ENCODE measurements around the gene MRPL54.
"Not testable (repeated sequence)": the region's sequence is repeated elsewhere in the genome, so short reads cannot be mapped to it uniquely, and the experiment has no call there.

Gene MRPL54

DNA sequence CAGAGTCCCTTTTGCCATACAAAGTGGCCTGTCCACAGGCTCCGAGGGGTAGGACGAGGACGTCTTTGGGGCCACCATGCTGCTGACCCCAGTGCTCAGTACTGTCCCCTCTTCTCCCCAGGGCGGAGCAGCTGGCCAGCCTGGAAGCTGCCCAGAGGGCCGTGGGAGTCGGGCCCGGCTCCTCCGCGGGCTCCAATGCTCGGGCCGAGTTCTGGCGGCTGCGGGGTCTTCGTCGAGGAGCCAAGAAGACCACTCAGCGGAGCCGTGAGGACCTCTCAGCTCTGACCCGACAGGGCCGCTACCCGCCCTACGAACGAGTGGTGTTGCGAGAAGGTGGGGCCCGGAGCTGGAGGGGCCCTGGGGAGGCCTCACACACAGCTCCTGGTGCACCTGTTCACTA is 22.1 kb upstream of the MRPL54 start:
- DNase-seq (ENCODE audit: low read depth in 1 of 2, low spot score in 1 of 2): no peak

DNA sequence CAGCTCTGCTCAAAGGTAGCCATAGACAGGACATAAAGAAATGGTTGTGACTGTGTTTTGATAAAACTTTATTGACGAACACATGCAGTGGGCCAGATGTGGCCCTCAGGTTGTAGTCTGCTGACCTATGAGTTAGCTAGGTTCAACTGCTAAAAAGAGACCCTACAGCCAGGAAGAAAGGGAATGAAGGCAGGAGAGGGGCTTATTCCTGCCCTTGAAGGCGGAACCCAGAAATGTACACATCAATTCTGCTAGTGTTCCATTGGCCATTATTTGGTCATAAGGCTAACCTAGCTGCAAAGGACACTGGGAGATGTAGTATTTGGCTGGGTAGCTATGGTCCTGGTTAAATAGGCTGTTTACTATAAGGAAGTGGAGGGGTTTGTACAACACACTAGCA is 19.0 kb upstream of the MRPL54 start:
- no peak for DNase-seq (ENCODE audit: low read depth in 1 of 2, low spot score in 1 of 2)

DNA sequence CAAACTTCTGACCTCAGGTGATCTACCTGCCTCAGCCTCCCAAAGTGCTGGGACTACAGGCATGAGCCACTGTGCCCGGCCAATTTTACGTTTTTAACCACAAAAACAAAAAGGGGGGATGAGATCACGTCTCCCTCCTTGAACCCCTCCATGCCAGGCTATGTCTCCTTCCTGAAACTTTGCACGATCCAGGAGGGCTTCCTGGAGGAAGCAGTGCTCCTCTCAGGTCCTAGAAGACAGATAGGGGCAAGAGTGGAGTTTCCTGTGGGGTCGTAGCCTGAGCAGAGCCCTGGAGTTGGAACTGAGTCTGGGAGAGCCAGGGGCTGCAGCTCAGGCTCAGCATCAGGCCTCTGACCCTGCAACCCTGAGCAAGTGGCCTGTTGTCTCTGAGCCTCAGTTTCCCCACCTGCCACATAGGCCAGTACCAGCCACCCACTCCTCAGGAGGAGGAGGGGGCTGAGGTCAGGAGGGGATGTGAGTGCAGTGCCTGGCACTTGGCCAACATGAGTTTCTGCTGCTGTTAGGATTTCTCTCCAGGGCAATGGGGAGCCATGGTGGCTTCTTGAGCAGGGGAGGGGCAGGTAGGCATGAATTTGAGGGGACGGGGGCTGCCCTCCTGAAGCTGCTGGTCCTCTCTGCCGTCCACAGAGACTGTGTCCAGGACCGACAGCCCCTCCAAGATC is 17.0 kb upstream of the MRPL54 start:
- no peak for DNase-seq (ENCODE audit: low read depth in 1 of 2, low spot score in 1 of 2)

DNA sequence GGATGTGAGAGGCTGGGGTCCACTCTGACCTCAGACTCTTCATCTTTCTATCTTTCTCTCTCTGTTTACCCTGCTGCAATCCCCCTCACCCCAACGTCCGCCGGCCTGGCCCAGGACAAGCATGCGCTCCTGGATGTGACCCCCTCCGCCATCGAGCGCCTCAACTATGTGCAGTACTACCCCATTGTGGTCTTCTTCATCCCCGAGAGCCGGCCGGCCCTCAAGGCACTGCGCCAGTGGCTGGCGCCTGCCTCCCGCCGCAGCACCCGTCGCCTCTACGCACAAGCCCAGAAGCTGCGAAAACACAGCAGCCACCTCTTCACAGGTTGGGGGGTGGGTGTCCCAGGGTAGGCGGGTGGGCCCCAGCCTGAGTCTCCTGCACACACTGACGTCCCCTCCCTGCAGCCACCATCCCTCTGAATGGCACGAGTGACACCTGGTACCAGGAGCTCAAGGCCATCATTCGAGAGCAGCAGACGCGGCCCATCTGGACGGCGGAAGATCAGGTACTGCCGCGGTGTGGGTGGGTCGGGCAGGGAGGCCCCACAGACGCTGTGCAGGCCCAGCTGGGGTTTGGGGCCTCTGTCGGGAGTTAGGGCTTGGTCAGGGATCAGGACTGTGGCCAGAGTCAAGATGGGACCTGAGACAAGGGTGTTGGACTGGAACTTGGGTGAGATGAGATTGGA is 16.0 kb upstream of the MRPL54 start:
- DNase-seq (ENCODE audit: low read depth in 1 of 2, low spot score in 1 of 2): no peak

DNA sequence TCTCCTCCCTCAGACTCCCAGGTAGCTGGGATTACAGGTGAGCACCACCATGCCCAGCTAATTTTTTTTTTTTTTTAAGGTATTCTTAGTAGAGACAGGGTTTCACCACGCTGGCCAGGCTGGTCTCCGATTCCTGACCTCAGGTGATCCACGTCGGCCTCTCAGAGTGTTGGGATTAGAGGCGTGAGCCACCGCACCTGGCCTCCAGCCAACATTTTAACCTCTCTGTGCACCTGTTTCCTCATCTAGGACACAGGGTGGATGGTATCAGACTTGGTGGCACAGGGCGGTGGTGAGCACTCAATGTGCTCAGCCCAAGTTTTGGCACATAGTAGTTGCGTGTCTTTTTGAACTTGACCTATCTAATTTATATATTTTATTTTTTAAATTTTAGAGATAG is 13.5 kb upstream of the MRPL54 start:
- no peak for DNase-seq (ENCODE audit: low read depth in 1 of 2, low spot score in 1 of 2)

DNA sequence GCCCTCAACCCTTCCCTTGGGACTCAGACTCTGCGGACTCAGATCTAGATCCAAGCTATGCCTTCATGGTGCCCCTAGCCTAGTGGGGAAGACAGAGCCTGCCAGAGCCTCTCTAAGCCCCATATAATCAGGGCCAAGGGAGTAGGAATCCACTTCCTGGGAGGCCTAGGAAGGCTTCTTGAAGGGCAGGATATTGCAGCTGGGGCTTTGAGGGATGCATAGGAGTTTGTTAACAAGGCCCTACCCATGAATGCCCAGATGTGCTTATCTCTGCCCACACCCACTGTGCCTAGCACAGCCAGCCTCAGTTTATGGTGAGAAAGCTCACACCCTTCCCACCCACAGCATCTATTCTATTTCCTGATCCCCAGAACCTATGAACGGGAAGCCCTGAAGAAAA is 12.3 kb upstream of the MRPL54 start:
- no peak for DNase-seq (ENCODE audit: low read depth in 1 of 2, low spot score in 1 of 2)

DNA sequence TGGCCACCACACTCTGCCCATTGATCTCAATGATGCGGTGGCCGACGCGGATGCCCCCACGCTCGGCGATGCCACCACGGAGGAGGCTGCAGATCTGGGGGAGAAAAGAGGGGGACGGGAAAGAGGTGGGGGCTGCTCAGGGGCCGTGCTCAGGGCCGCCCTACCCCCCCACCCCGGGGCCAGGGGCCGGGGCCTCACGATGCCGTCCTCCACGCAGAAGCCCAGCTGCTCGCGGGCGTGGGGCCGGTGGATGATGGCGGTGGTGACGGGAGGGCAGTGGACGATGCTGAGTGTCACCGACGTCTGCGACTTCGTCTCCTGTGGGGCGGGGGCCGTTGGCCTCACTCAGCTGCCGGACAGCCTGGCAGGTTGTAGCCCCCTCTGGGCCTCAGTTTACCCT is 11.2 kb upstream of the MRPL54 start:
- no peak for DNase-seq (ENCODE audit: low read depth in 1 of 2, low spot score in 1 of 2)

DNA sequence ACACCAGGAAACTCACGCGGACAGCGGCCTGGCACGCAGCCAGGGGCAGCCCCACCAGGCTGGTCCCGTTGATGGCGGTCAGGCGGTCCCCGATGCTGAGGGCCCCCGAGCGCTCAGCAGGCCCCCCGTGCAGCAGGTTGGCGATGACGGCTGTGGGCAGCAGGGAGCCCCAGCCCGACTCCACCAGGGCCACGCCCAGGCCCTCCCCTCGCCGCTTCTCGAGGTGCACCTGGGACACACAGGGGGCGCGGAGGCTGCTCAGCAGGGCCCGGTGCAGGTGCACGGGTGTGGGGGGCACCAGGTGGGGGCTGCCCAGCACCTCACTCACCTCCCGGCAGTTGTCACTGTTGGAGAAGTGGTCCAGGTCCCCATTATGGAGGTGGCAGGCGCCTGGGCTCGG is 10.0 kb upstream of the MRPL54 start:
- DNase-seq (ENCODE audit: low read depth in 1 of 2, low spot score in 1 of 2): no peak

DNA sequence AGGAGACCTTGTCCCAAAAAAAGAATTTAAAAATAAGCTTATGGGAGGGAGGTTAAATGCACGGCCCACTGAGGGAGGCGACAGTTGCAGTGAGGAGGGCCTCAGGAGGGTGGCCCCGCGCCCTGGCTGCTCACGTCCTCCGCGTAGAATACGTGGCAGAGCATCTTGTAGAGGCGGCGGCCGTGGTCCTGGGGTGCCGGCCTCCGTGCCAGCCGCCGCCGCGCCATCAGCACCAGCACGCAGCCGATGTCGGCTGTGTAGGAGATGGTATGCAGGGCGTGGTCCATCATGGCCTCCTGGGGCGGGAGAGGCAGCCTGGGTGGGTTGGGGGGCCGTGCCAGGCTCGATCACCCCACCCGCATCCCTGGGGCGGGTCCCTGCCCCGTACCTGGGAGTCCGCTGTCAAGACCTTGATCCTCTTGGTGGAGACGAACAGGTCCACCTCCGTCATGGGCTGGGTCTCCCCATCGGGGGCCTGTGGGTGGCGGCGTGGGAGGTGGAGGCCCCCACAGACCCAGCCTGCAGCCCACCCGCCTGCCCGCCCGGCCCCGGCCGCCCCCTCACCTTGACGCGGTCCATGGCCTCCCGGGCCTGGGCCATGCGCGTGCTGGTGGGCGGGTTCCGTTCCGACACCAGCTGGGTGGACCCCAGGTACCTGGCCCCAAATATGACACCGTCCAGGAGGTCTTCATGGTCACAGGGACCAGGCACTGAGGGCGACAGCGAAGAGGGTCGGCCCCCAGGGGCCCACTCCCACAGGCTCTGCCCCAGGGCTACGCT is 8.7 kb upstream of the MRPL54 start:
- no peak for DNase-seq (ENCODE audit: low read depth in 1 of 2, low spot score in 1 of 2)

DNA sequence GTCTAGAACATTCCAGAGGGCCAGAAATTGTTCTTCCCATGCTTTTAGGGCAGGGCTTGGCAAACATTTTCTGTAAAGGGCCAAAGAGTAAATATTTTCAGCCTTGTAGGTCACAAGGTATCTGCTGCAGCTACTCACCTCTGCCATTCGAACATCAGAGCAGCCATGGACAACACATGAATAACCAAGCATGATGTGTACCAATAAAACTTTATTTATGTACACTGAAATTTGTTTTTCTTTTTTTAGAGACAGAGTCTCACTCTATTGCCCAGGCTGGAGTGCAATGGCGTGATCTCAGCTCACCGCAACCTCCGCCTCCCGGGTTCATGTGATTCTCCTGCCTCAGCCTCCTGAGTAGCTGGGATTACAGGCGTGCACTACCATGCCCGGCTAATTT is 4.8 kb upstream of the MRPL54 start:
- DNase-seq (ENCODE audit: low read depth in 1 of 2, low spot score in 1 of 2): not testable (repeated sequence)

DNA sequence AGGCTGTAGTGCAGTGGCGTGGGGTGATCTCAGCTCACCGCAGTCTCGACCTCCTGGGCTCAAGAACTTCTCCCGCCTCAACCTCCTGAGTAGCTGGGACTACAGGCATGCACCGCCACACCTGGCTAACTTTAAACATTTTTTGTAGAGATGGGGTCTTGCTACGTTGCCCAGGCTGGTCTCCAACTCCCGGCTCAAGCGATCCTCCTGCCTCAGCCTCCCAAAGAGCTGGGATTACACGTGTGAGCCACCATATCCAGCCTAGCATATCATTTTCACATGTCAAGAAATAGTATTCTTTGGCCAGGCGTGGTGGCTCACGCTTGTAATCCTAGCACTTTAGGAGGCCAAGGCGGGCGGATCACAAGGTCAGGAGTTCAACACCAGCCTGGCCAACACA is 4.2 kb upstream of the MRPL54 start:
- DNase-seq (ENCODE audit: low read depth in 1 of 2, low spot score in 1 of 2): not testable (repeated sequence)

DNA sequence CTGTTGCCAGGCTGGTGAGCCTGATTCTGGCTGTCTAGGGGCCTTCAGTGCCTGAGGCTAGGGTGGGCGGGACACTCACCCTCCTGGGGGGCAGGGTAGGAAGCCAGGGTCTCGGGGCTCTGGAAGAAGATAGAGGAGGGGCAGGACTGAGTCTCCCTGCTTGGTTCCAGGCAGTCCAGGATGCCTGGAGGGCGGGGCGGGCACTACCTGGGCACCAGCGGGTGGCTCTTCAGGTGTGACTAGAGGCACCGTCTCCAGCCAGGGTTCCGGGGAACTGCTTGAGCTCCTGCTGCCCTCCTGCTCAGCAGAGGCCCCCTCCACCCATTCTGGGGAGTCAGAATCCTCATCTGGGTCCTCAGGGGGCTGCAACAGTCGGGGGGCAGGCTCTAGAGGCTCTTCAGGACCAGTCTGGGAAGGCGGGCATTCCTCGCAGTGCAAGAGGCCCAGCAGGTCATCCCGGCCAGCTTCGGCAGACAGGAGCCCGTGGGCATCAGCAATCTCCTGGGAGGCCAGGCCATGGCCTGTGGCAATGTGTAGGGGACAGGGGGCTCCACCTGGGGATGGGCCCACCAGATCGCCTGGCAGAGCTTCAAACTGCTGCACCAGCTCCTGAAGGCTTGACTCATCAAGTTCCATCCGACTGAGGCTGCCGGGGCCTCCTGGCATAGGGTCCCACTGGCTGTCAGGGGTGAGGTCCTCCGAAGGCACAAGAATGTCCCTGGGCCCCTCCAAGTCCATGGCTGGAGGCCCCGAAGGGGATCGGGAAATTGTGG is 2.8 kb upstream of the MRPL54 start:
- DNase-seq (ENCODE audit: low read depth in 1 of 2, low spot score in 1 of 2): no peak

DNA sequence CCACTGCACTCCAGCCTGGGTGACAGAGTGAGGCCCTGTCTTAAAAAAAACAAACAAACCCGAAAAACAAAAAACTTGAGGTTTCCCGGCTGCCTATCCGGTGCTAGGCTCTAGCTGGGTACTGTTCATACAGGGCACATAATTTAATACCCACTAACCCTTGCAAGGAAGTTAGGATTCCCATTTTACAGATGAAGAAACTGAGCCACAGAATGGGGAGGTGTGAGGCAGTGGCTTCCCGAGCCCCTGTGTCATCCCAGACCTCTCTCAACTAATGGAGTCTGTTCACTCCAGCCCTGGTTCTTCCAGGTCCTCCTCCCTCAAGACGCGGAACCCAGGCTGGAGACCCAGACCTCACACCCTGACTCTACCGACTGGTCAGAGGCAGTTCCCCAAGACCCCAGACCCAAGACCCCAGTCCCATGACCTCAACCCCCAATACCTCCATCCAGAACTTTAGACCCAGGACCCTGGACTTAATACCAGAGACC is 1.6 kb upstream of the MRPL54 start:
- no peak for DNase-seq (ENCODE audit: low read depth in 1 of 2, low spot score in 1 of 2)

DNA sequence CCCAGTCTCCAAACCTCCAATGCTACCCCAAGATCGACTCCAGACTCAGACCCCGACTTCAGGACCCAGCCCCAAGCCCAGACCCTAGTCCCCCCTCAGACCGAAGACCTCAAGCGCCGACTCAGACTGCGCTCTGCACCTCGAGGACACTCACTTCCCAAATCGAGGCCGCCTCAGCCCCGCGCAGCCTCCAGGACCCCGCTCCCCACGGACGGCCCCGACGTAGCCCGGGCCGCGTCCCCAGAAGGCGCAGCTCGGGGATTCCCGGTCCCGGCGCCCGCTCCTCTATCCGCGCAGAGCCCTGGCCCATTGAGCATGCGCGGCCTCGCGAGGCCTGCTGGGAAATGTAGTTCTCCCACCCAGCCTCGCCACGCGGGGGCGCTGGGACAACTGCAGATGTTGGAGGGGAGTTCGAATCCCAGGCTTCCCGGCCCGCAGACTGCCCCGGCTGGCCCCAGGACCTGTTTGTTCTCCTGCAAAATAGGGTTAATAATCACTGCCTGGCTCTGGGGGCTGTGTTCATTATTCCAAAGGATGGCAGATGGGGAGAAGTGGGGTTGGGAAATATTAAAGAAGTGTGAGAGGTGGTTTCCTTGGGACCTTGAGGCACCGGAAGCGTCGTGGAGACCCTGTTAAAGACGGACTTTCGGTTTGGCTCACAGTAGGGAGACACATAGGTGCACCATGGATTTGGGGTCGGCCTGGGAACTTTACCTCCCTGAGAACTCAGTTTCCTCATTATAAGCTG is 926 bp upstream of the MRPL54 start, which contains the start of gene APBA3:
Gene APBA3, minus strand, starts transcription at position 311 of the 748 bp plus-strand sequence. CDS start 1,428 bp downstream, outside the sequence.
- peak; percentile 94 to 95 for DNase-seq (ENCODE audit: low read depth in 1 of 2, low spot score in 1 of 2)

DNA sequence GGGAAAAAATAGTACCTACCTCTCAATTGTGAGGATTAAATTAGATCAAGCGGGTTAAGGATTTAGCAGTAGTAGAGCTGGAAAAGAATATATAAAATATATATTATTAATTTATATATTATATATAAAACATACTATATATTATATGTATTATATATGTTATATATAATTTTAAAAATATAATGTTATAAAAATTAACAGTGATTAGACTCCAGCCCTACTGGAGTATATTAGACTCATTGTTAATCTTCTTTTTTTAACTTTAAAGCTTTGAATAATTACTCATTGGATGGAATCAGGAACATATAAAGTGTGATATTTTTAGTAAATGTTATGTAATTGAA is 380 bp upstream of the MRPL54 start:
- DNase-seq (ENCODE audit: low read depth in 1 of 2, low spot score in 1 of 2): no peak

DNA sequence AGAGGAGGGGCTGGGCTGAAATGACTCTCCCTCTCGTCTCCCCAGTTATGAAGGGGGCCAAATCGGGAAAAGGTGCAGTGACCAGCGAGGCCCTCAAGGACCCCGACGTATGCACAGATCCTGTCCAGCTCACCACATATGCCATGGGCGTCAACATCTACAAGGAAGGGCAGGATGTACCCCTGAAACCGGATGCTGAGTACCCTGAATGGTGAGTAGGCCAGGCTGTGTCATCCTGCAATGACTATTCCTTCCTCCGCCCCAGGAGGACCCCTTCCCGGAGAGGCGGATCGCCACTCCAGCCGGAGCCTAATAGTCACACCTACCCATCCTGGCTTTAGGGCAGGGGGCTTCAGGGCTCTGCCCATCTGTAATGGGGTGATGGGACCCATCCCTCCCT is 2.6 kb downstream of the MRPL54 start:
- DNase-seq (ENCODE audit: low read depth in 1 of 2, low spot score in 1 of 2): no peak

DNA sequence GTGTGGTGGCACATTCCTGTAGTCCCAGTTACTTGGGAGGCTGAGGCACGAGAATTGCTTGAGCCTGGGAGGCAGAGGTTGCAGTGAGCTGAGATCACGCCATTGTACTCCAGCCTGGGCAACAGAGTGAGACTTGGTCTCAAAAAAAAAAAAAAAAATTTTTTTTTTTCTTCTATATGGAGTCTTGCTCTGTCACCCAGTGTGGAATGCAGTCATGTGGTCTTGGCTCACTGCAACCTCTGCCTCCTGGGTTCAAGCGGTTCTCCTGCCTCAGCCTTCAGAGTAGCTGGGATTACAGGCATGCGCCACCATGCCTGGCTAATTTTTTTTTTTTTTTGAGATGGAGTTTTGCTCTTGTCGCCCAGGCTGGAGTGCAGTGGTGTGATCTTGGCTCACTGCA is 3.3 kb downstream of the MRPL54 start:
- DNase-seq (ENCODE audit: low read depth in 1 of 2, low spot score in 1 of 2): not testable (repeated sequence)

DNA sequence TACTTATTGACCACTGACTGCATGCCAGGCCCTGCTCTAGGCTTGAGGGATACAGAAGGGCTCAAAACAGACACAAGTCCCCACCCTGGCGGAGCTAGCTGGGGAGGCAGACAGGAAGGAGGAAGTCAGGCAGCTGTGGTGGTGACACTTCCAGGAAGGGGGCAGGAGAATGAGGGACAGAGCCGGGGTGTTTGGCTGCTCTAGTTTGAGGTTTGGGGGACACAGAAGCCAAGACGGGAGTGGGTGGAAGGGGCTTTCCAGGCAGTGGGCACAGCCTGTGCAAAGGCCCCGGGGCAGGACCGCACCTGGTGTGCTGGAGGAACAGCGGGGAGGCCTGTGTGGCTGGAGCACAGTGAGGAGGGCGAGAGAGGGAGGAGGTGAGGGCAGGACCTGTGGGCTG is 4.0 kb downstream of the MRPL54 start:
- DNase-seq (ENCODE audit: low read depth in 1 of 2, low spot score in 1 of 2): no peak

DNA sequence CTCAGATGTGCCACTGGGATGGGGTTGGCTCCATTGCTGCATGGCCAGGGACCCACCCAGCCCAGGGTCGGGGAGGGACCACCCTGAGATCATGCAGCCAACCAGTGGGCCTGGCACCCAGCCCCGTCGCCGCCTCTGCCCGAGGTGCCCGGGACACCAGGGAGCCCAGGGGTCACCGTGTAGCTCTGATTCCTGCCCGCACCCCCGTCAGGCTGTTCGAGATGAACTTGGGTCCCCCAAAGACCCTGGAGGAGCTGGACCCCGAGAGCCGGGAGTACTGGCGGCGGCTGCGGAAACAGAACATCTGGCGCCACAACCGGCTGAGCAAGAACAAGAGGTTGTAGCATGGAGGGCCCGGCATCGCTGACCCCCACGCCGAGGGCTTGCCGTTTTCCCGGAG is 4.6 kb downstream of the MRPL54 start:
- no peak for DNase-seq (ENCODE audit: low read depth in 1 of 2, low spot score in 1 of 2)

DNA sequence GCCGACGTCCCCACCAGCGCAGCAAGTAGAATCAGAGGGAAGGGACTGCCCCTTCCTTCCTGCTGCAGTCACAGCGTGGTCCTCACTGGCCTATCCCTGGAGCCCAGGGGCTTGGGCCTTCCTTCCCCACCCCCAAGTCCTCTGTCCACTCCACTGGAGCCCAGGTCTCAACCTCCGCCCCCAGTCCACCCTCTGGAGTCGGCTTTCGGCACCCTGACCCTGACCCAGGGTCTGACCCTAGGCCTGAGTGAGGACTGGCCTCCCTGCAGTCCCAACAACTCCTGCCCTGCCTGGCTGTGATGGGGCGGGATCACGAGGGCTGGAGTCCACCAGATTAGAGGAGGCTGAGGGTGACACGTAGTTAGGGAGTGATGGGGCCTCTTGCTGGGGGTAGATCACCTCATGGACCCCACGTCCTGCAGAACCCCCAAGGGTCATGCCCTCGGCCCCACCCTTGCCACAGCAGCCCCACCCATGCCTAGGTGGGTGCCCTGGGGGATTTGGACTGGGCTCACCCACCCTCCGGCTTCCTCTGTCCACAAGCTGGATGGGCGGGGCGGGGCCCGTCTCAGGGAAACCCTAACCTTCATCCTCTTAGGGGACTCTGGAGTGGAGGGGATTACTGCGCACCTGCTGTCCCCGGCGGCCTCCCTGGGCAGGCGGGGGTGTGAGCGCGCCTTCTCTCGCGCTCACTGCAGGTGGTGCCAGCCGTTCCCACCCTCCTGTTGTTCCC is 5.7 kb downstream of the MRPL54 start:
- DNase-seq (ENCODE audit: low read depth in 1 of 2, low spot score in 1 of 2): no peak

All from activated T-helper 1 cell treated with anti-CD3 and anti-CD28 coated beads, Interleukin-2, amount 50 U/mL, for 16 hours (primary cell).